Thyroid gland (tissue), 4 donors: ENCODE data around the gene NFKBIB. TPM values are rescaled to one million over a fixed set of nuclear protein-coding genes. Genes with fewer than 3 reads are reported as not detected.

Experiments
- DNase-seq, 2 donors: peaks; one replicate each; pipeline ENCODE4 v3.0.0-alpha.2; 2019
- H3K27ac ChIP-seq, 3 donors: fragments of 200-600 bp; sonication (generic); 1 replicate in 2 of 3; 2 replicates in 1 of 3; pipeline ENCODE4 v1.5.1; 2016 to 2019; ENCODE audit warnings: mild to moderate bottlenecking in 1 of 3, moderate library complexity in 1 of 3
- H3K27me3 ChIP-seq: fragments of 200-600 bp; sonication (generic); one replicate; pipeline ENCODE4 v1.5.1; 2019
- H3K36me3 ChIP-seq, 2 donors: fragments of 200-600 bp; sonication (generic); one replicate each; pipeline ENCODE4 v1.5.1; 2016 to 2019
- H3K4me1 ChIP-seq, 2 donors: fragments of 200-600 bp; sonication (generic); one replicate each; pipeline ENCODE4 v1.5.1; 2017 to 2019
- H3K4me3 ChIP-seq, 3 donors: fragments of 200-600 bp; sonication (generic); replicated peaks in 1 of 3; 1 replicate in 2 of 3; 2 replicates in 1 of 3; pipeline ENCODE4 v1.5.1; 2016; ENCODE audit warnings: mild to moderate bottlenecking in 1 of 3
- H3K9me3 ChIP-seq: fragments of 200-600 bp; sonication (generic); one replicate; pipeline ENCODE4 v1.5.1; 2017
- CTCF ChIP-seq, 6 experiments: fragments of 200-600 bp in 3 of 6; fragments of 450-650 bp in 3 of 6; sonication (generic) in 3 of 6; IDR thresholded peaks; one replicate each; pipeline ENCODE4 v1.5.1; 2016 to 2019; ENCODE audit warnings: antibody characterized with exemption in 6 of 6, mild to moderate bottlenecking in 2 of 6, inconsistent platforms in 1 of 6, moderate library complexity in 1 of 6
- POLR2A ChIP-seq, 2 donors: fragments of 450-650 bp; IDR thresholded peaks; one replicate each; pipeline ENCODE4 v1.6.1; 2017; ENCODE audit warnings: antibody characterized with exemption in 2 of 2, mild to moderate bottlenecking in 2 of 2, moderate library complexity in 1 of 2
- WGBS, 2 donors: methylation state at CpG; one replicate each; pipeline ENCODE4 v1.1.5; 2017; 5-methylcytosine and 5-hydroxymethylcytosine counted together
- intact Hi-C: fragments of 100-400 bp; cut with DNase I; formaldehyde crosslinking; loops from one replicate; pipeline ENCODE4 v1.15.1; 2023
- total RNA-seq, 4 donors: library from RNA; depleted of rRNA; stranded (reverse); fragments of >200 nt; gene quantifications; one replicate each; pipeline ENCODE4 v1.2.3, GENCODE V29; 2016

NFKBIB gene
- total RNA-seq, 4 donors from 2014 or later = 18.6 to 23.7 (median 21.2) TPM

- Histone ChIP-seq H3K9me3 (no peaks in the 10 kb centered on the region), H3K27me3 (no peaks in the 10 kb centered on the region), H3K36me3 (peaks cover 0 to 1% of the 10 kb centered on the region in 2 donors), H3K4me3 (no peak overlapping the region), H3K27ac (no peak overlapping the region), H3K4me1 (no peaks in the 10 kb centered on the region)
- intact Hi-C loops = no loop called here
- no peak for TF ChIP-seq CTCF (IDR thresholded peaks at IDR 0.05)
- no peak for TF ChIP-seq POLR2A (IDR thresholded peaks at IDR 0.05)
- WGBS, 2 donors = 68 to 71% methylated on average over 8 to 12 of the region's 12 CpGs
- no peak for DNase-seq
Measured at GRCh38 chr19:38912600-38913514, 13.1 kb downstream of the NFKBIB start.

- Histone ChIP-seq H3K4me3 (no peak overlapping the region), H3K4me1 (no peaks in the 10 kb centered on the region), H3K27me3 (no peaks in the 10 kb centered on the region), H3K36me3 (no peaks in the 10 kb centered on the region), H3K9me3 (no peaks in the 10 kb centered on the region), H3K27ac (no peak overlapping the region)
- intact Hi-C loops = no loop called here
- DNase-seq = no peak
- 89 to 90% methylated on average over 8 of the region's 8 CpGs for WGBS, 2 donors
- TF ChIP-seq CTCF (IDR thresholded peaks at IDR 0.05) (no peak), POLR2A (IDR thresholded peaks at IDR 0.05) (no peak)
Measured at GRCh38 chr19:38913958-38914357, 14.2 kb downstream of the NFKBIB start.

- Histone ChIP-seq H3K36me3 (no peaks in the 10 kb centered on the region), H3K27me3 (no peaks in the 10 kb centered on the region), H3K4me3 (no peak overlapping the region), H3K4me1 (no peaks in the 10 kb centered on the region), H3K9me3 (no peaks in the 10 kb centered on the region), H3K27ac (no peak overlapping the region)
- DNase-seq = no peak
- 92 to 93% methylated on average over 36 to 44 of the region's 44 CpGs for WGBS, 2 donors
- intact Hi-C loops = no loop called here
- no peak for TF ChIP-seq CTCF (IDR thresholded peaks at IDR 0.05)
- TF ChIP-seq POLR2A (IDR thresholded peaks at IDR 0.05) = no peak
Measured at GRCh38 chr19:38915329-38916321, 15.9 kb downstream of the NFKBIB start.

- intact Hi-C loops = no loop called here
- H3K9me3 ChIP-seq = no peaks in the 10 kb centered on the region
- H3K27me3 ChIP-seq = no peaks in the 10 kb centered on the region
- 83 to 86% methylated on average over 8 to 9 of the region's 9 CpGs for WGBS, 2 donors
- H3K27ac ChIP-seq = no peak overlapping the region
- H3K4me1 ChIP-seq = no peaks in the 10 kb centered on the region
- no peak for DNase-seq
- H3K4me3 ChIP-seq = no peak overlapping the region
- peaks cover 6% of the 10 kb centered on the region in 2 donors for H3K36me3 ChIP-seq
- no peak for TF ChIP-seq POLR2A (IDR thresholded peaks at IDR 0.05)
- no peak for TF ChIP-seq CTCF (IDR thresholded peaks at IDR 0.05)
Measured at GRCh38 chr19:38917516-38917915, 17.7 kb downstream of the NFKBIB start.
